ENCODE results near the gene LRMDA. TPM values are rescaled to one million over a fixed set of nuclear protein-coding genes. Genes with fewer than 3 reads are reported as not detected.

The LRMDA gene
- total RNA-seq, 6 experiments from 2014 or later: 0.32 TPM; not detected in 5

GRCh38 chr10:75397496-75398199 is 33.8 kb upstream of the LRMDA start:
- H3K27ac Mint-ChIP-seq: peak overlapping the region; percentile 75; the same call in 1 of the 2 replicates
- peaks cover 13% of the 10 kb centered on the region for H3K36me3 Mint-ChIP-seq (ENCODE audit: low read depth)

DNA sequence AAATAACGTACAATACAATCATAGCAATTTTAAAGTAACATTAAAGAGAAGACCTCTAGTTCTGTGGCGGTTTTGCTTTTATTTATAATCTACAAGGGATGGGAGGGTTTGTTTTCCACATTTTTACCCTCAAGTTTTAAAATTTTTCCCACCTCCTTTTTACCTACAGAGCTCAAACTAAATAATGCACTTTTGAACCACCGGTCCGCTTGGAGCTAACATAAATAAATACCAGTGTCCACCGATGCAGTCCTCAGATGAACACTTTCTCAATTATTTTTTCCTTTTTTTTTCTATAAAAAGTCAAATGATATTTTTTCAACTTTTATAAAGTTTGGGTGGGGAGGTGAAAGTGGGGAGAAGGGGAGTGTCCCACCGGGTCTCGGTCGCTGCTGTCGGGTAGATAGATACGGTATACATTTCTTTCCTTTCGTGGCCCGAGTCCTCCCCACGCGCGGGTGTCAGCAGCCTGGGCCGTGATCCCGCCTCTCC is 33.2 kb upstream of the LRMDA start:
- DNase-seq: no peak
- 0 out of 2 replicates have a peak, but pooled peaks cover 3% of the 10 kb centered on the region for H3K9me3 Mint-ChIP-seq
- TF ChIP-seq, protein P1, sequence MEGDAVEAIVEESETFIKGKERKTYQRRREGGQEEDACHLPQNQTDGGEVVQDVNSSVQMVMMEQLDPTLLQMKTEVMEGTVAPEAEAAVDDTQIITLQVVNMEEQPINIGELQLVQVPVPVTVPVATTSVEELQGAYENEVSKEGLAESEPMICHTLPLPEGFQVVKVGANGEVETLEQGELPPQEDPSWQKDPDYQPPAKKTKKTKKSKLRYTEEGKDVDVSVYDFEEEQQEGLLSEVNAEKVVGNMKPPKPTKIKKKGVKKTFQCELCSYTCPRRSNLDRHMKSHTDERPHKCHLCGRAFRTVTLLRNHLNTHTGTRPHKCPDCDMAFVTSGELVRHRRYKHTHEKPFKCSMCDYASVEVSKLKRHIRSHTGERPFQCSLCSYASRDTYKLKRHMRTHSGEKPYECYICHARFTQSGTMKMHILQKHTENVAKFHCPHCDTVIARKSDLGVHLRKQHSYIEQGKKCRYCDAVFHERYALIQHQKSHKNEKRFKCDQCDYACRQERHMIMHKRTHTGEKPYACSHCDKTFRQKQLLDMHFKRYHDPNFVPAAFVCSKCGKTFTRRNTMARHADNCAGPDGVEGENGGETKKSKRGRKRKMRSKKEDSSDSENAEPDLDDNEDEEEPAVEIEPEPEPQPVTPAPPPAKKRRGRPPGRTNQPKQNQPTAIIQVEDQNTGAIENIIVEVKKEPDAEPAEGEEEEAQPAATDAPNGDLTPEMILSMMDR (IDR thresholded peaks at IDR 0.05): no peak
- H3K4me1 Mint-ChIP-seq (ENCODE audit: low read depth): peaks cover 19% of the 10 kb centered on the region
- peaks cover 8% of the 10 kb centered on the region for H3K27me3 Mint-ChIP-seq (ENCODE audit: insufficient read depth)
- H3K27ac Mint-ChIP-seq: peak overlapping the region; percentile 43; the same call in 1 of the 2 replicates
- peak overlapping the region; percentile 86 for H3K4me3 Mint-ChIP-seq
- H3K36me3 Mint-ChIP-seq (ENCODE audit: low read depth): peaks cover 13% of the 10 kb centered on the region

More at GRCh38 chr10:75397496-75398199, 33.8 kb upstream of the LRMDA start:
- Mint-ChIP-seq H3K9me3 (0 out of 2 replicates have a peak, but pooled peaks cover 3% of the 10 kb centered on the region), H3K27me3 (ENCODE audit: insufficient read depth) (peaks cover 9% of the 10 kb centered on the region), H3K4me1 (ENCODE audit: low read depth) (peaks cover 14% of the 10 kb centered on the region), H3K4me3 (peak overlapping the region; percentile 86)
- TF ChIP-seq, protein P1 (IDR thresholded peaks at IDR 0.05): no peak
- DNase-seq: no peak

GRCh38 chr10:75398692-75399460 is 32.5 kb upstream of the LRMDA start:
- 0 out of 2 replicates have a peak, but pooled peaks cover 3% of the 10 kb centered on the region for H3K9me3 Mint-ChIP-seq
- TF ChIP-seq, protein P1 (IDR thresholded peaks at IDR 0.05): no peak
- DNase-seq: no peak
- peak overlapping the region; percentile 85 for H3K27ac Mint-ChIP-seq
- peaks cover 8% of the 10 kb centered on the region for H3K27me3 Mint-ChIP-seq (ENCODE audit: insufficient read depth)
- H3K36me3 Mint-ChIP-seq (ENCODE audit: low read depth): peaks cover 13% of the 10 kb centered on the region
- peak overlapping the region; percentile 86 for H3K4me3 Mint-ChIP-seq
- H3K4me1 Mint-ChIP-seq (ENCODE audit: low read depth): peaks cover 25% of the 10 kb centered on the region

- peaks cover 7% of the 10 kb centered on the region for H3K27me3 Mint-ChIP-seq (ENCODE audit: insufficient read depth)
- peaks cover 29% of the 10 kb centered on the region for H3K4me1 Mint-ChIP-seq (ENCODE audit: low read depth)
- peak overlapping the region; percentile 98 for H3K4me3 Mint-ChIP-seq
- TF ChIP-seq, protein P1 (IDR thresholded peaks at IDR 0.05): peak; percentile 79
- DNase-seq: peak; percentile 74
- peaks cover 11% of the 10 kb centered on the region for H3K36me3 Mint-ChIP-seq (ENCODE audit: low read depth)
- 0 out of 2 replicates have a peak, but pooled peaks cover 3% of the 10 kb centered on the region for H3K9me3 Mint-ChIP-seq
- peak overlapping the region; percentile 81; the same call in 1 of the 2 replicates for H3K27ac Mint-ChIP-seq
These were observed 31.8 kb upstream of the LRMDA start for GRCh38 chr10:75399461-75400162.

DNA sequence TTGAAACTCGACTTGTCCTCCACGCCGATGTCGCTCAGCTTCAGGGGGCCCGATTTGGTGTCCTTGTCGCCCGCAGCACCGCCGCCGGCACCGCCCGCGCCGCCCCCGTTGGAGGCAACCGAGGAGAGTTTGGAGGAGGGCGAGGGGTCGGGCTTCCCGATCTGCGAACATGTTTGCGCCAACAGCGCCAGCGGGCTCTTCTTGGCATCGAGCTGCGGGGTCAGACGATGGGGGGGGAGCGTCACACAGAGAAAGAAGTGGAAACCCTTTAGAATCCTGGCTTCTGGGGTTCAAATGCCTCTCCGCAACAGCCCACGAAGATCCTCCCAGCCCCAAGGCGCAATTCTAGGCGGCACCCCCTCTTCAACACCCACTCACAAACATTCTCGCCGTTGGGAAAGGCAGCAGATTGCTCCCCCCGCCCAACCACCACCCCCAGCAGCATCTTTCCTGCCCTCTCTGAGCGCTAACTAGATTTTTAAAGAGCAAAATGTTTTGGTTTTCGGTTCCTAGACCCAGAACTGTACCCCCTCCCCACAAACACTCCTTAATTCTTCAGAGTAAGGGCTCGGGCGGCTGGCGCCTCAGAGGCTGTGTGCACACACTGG is 31.2 kb upstream of the LRMDA start:
- TF ChIP-seq, protein P1 (IDR thresholded peaks at IDR 0.05): peak; percentile 7; the same call in 1 of the 2 replicates
- H3K4me3 Mint-ChIP-seq: peak overlapping the region; percentile 98
- peaks cover 4% of the 10 kb centered on the region for H3K27me3 Mint-ChIP-seq (ENCODE audit: insufficient read depth)
- peaks cover 24% of the 10 kb centered on the region for H3K4me1 Mint-ChIP-seq (ENCODE audit: low read depth)
- peak overlapping the region; percentile 81 for H3K27ac Mint-ChIP-seq
- H3K9me3 Mint-ChIP-seq: no peaks in the 10 kb centered on the region
- DNase-seq: no peak
- H3K36me3 Mint-ChIP-seq (ENCODE audit: low read depth): peaks cover 5% of the 10 kb centered on the region
